Effector CD8-positive, alpha-beta T cell (primary cell): ENCODE data around the gene ITPKB.
A peak's percentile ranks its signal among the peaks of the same experiment; 100 is the strongest.
"Not testable (repeated sequence)": the region's sequence is repeated elsewhere in the genome, so short reads cannot be mapped to it uniquely, and the experiment has no call there.

ENCODE experiments used
- DNase-seq: peaks from one replicate; lab custom pipeline; 2025; lab: John Stamatoyannopoulos, UW

The ITPKB gene

GRCh38 chr1:226651041-226651731 is 87.9 kb downstream of the ITPKB start:
- no peak for DNase-seq

DNA sequence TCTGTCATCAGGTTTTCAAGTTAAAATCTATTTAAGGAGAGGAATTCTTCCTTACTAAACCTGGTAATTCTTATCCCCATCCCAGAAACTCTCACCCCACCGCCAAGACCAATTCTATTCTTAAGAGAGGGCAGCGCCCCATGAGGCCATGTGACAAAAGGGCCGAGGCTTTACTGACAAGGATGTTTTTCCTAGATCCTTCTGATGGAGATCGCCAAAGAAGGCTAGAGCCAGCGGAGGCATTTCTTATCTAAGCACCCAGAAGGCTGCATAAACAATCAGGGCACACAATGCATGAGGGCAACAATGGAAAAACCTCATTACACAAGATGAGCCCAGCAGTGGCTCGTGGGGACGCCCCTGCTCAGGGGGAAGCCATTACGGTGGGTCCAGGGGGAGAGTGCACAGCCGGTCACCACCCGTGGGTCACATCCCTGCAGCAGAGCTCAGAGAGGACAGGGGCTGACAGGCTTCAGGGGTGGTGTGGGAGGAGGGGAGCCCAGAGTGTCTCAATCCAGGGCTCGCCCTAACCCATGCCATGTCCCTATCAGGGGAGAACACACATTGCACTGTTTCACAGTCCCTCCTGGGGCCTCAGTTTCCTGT is 88.7 kb downstream of the ITPKB start:
- DNase-seq, result no peak

- peak; percentile 36 for DNase-seq
Observed at GRCh38 chr1:226649780-226650179, 89.3 kb downstream of the ITPKB start.

DNA sequence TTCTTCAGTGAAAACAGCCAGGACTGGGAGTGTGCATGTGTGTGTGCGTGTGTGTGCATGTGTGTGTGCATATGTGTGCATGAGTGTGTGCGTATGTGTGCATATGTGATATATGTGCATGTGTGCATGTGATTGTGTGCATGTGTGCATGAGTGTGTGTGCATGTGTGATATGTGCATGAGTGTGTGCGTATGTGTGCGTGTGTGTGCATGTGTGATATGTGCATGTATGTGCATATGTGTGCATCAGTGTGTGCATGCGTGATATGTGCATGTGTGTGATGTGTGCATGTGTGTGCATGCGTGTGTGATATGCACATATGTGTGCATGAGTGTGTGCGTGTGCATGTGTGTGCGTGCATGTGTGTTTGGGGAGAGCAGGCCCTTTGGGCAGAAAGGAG is 89.8 kb downstream of the ITPKB start:
- no peak for DNase-seq

- no peak for DNase-seq
Observed at GRCh38 chr1:226648421-226648820, 90.7 kb downstream of the ITPKB start.

DNA sequence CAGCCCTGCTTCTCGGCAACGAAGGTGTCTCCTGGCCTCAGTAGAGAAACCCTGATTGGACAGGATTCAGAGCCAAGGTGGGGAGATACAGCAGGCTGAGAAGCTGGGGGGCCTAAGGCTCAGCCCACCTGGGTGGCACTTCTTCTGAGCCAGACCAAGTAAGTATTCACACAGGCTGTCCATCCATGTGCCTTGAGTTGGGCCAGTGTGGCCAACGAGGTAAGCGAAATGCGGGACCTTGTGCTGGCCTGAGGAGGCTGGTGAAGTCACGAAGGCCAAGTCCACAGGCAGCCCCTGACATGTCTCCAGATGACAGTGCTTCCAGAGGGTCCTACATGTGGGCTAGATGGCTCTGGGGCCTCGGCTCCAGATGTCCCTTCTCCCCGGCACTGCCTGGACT is 91.4 kb downstream of the ITPKB start:
- DNase-seq, result no peak

- no peak for DNase-seq
Observed at GRCh38 chr1:226646870-226647449, 92.1 kb downstream of the ITPKB start.

- DNase-seq, result no peak
Observed at GRCh38 chr1:226646026-226646869, 92.8 kb downstream of the ITPKB start.

- no peak for DNase-seq
Observed at GRCh38 chr1:226645279-226645976, 93.7 kb downstream of the ITPKB start.

GRCh38 chr1:226644541-226645176 is 94.4 kb downstream of the ITPKB start:
- no peak for DNase-seq

GRCh38 chr1:226643611-226644540 is 95.2 kb downstream of the ITPKB start:
- DNase-seq, result peak; percentile 36

DNA sequence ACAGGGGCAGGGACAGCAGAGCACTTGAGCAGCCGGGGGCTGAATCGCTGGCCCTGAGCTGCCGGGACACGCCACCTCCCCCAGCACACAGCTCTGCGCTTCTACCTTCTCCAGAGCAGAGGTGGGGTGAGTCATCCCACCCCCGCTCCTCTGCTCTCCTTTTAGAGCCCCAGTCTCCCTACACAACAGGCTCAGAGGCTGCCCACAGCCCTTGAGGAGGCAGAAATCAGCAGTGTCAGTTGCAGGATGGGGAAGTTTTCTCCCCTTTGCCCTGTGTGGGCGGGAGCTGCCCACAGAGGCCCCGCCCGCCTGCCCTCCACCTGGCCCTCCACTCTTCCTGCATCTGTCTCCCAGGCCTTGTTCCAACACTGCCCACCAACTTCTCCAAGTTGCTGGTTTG is 95.9 kb downstream of the ITPKB start:
- peak; percentile 24 for DNase-seq

DNA sequence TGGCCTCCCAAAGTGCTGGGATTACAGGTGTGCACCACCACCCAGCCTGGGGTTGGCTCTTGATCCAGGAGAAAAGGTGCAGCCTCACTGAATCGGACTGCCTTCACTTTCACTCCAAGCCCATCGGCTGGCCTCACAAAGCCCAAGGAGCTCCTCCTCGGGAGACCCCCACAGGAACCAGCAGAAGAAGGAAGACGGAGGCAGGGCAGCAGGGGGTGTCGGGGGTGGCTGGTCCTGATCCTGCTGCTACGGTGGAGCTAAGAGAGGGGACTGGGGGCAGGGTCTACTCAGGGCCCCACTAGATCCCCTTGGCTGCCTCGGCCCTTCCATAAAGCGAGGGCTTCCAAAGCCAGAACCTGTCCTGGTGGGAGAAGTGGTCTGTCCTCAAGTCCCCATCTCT is 96.7 kb downstream of the ITPKB start:
- DNase-seq, result no peak

DNA sequence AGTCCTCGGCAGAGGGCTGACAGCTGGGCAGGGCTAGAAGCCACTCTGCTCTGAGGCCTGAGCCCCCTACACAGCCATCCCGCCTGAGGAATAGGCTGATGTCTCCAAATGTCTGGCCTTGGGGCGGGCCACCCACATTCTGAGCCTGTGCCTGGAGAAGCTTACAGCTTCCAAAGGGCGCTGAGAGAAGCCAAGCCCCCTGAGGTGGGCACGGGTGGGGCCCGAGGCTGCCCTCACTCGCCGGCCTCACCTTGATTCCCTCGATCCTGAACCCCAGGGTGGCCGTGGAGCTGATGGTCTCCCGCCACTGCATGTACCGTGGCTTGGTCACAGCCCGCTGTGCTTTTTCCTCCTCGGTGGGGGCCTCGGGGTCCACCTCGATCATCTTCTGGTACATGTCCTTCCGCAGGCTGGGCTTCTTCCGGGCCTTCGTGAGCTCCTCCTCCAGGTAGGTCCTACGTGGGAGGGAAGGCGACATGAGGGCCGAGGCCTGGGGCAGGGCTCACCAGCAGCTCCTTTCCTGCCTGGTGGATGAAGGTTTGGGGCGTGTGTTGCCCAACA is 97.3 kb downstream of the ITPKB start:
- no peak for DNase-seq

GRCh38 chr1:226640321-226641136 is 98.6 kb downstream of the ITPKB start:
- no peak for DNase-seq

- no peak for DNase-seq
Observed at GRCh38 chr1:226639631-226640061, 99.4 kb downstream of the ITPKB start.

- not testable (repeated sequence) for DNase-seq
Observed at GRCh38 chr1:226639206-226639605, 99.9 kb downstream of the ITPKB start.

- no peak for DNase-seq
Observed at GRCh38 chr1:226638608-226639007, 100.5 kb downstream of the ITPKB start.

- DNase-seq, result no peak
Observed at GRCh38 chr1:226638001-226638601, 101.0 kb downstream of the ITPKB start.
